HEK293 (cell line): Measurements from ENCODE around the gene NPTN.

Experiments
- HIC1 ChIP-seq: fragments of 450-650 bp; formaldehyde crosslinking; IDR thresholded peaks from 2 replicates; pipeline ENCODE4 v1.5.1; 2016; ENCODE audit warnings: missing biosample characterization, missing genetic modification characterization
- PRDM4 ChIP-seq: fragments of 450-650 bp; formaldehyde crosslinking; IDR thresholded peaks from 2 replicates; pipeline ENCODE4 v1.5.1; 2017; ENCODE audit warnings: missing biosample characterization, missing genetic modification characterization
- ZBTB1 ChIP-seq: fragments of 450-650 bp; formaldehyde crosslinking; IDR thresholded peaks from 2 replicates; pipeline ENCODE4 v1.5.1; 2016; ENCODE audit warnings: missing biosample characterization, missing genetic modification characterization
- ZEB2 ChIP-seq: fragments of 450-650 bp; formaldehyde crosslinking; IDR thresholded peaks from 2 replicates; pipeline ENCODE4 v1.5.1; 2016; ENCODE audit warnings: missing biosample characterization, missing genetic modification characterization
- ZNF311 ChIP-seq: fragments of 450-650 bp; formaldehyde crosslinking; IDR thresholded peaks from 2 replicates; pipeline ENCODE4 v1.5.1; 2017; ENCODE audit warnings: missing biosample characterization, missing genetic modification characterization, borderline replicate concordance
- ZNF350 ChIP-seq: fragments of 450-650 bp; formaldehyde crosslinking; IDR thresholded peaks from 2 replicates; pipeline ENCODE4 v1.5.0; 2017; ENCODE audit warnings: missing biosample characterization, mild to moderate bottlenecking, missing genetic modification characterization
- ZNF501 ChIP-seq: fragments of 450-650 bp; formaldehyde crosslinking; IDR thresholded peaks from 2 replicates; pipeline ENCODE4 v1.5.1; 2016; ENCODE audit warnings: missing biosample characterization, missing genetic modification characterization
- ZNF561 ChIP-seq: fragments of 450-650 bp; IDR thresholded peaks from 2 replicates; pipeline ENCODE4 v1.5.1; 2018; ENCODE audit warnings: missing biosample characterization, missing genetic modification characterization, borderline replicate concordance
- ZNF76 ChIP-seq: fragments of 450-650 bp; formaldehyde crosslinking; IDR thresholded peaks from 2 replicates; pipeline ENCODE4; 2016; ENCODE audit warnings: low read depth, missing biosample characterization, missing genetic modification characterization, borderline replicate concordance
- ZNF830 ChIP-seq: fragments of 450-650 bp; IDR thresholded peaks from 2 replicates; pipeline ENCODE4 v1.5.0; 2018; ENCODE audit warnings: missing biosample characterization, missing genetic modification characterization, low read depth, mild to moderate bottlenecking, moderate library complexity
- ZNF837 ChIP-seq: fragments of 450-650 bp; formaldehyde crosslinking; IDR thresholded peaks from 2 replicates; pipeline ENCODE4 v1.5.1; 2016; ENCODE audit warnings: missing biosample characterization, missing genetic modification characterization
- TF ChIP-seq, protein P1 (sequence below): fragments of 450-650 bp; formaldehyde crosslinking; IDR thresholded peaks from 2 replicates; pipeline ENCODE4 v1.5.1; 2016; ENCODE audit warnings: missing biosample characterization, missing genetic modification characterization
- TF ChIP-seq, protein P2 (sequence below): fragments of 450-650 bp; formaldehyde crosslinking; optimal IDR thresholded peaks from 2 replicates; pipeline ENCODE3; 2016; ENCODE audit warnings: missing biosample characterization, mild to moderate bottlenecking, missing genetic modification characterization

GRCh38 chr15:73593304-73594074 lies 39.7 kb downstream of the NPTN start:
- TF ChIP-seq, protein P1, sequence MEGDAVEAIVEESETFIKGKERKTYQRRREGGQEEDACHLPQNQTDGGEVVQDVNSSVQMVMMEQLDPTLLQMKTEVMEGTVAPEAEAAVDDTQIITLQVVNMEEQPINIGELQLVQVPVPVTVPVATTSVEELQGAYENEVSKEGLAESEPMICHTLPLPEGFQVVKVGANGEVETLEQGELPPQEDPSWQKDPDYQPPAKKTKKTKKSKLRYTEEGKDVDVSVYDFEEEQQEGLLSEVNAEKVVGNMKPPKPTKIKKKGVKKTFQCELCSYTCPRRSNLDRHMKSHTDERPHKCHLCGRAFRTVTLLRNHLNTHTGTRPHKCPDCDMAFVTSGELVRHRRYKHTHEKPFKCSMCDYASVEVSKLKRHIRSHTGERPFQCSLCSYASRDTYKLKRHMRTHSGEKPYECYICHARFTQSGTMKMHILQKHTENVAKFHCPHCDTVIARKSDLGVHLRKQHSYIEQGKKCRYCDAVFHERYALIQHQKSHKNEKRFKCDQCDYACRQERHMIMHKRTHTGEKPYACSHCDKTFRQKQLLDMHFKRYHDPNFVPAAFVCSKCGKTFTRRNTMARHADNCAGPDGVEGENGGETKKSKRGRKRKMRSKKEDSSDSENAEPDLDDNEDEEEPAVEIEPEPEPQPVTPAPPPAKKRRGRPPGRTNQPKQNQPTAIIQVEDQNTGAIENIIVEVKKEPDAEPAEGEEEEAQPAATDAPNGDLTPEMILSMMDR (tag by site-specific recombination) = no peak
- no peak for TF ChIP-seq ZNF501
- TF ChIP-seq ZNF830 = no peak
- TF ChIP-seq HIC1 (tag by site-specific recombination) = no peak
- TF ChIP-seq, protein P2, sequence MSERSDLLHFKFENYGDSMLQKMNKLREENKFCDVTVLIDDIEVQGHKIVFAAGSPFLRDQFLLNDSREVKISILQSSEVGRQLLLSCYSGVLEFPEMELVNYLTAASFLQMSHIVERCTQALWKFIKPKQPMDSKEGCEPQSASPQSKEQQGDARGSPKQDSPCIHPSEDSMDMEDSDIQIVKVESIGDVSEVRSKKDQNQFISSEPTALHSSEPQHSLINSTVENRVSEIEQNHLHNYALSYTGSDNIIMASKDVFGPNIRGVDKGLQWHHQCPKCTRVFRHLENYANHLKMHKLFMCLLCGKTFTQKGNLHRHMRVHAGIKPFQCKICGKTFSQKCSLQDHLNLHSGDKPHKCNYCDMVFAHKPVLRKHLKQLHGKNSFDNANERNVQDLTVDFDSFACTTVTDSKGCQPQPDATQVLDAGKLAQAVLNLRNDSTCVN = no peak
- TF ChIP-seq ZNF837 (tag by site-specific recombination) = no peak
- no peak for TF ChIP-seq ZBTB1 (tag by site-specific recombination)
- TF ChIP-seq ZEB2 (tag by site-specific recombination) = no peak
- no peak for TF ChIP-seq ZNF350 (tag by site-specific recombination)
- TF ChIP-seq ZNF561 (tag by site-specific recombination) = no peak
- no peak for TF ChIP-seq ZNF311
- no peak for TF ChIP-seq ZNF76 (tag by site-specific recombination)
- TF ChIP-seq PRDM4 (tag by site-specific recombination) = no peak
